GM19035 (cell line): ENCODE measurements around the gene FIGNL1.
"Not testable (repeated sequence)": the region's sequence is repeated elsewhere in the genome, so short reads cannot be mapped to it uniquely, and the experiment has no call there.

Source experiments
- ATAC-seq: cut with Tn5 transposase; IDR thresholded peaks from one replicate; pipeline ENCODE4 v1.9.1; 2021; ENCODE audit not compliant: unreplicated experiment

FIGNL1 gene

DNA sequence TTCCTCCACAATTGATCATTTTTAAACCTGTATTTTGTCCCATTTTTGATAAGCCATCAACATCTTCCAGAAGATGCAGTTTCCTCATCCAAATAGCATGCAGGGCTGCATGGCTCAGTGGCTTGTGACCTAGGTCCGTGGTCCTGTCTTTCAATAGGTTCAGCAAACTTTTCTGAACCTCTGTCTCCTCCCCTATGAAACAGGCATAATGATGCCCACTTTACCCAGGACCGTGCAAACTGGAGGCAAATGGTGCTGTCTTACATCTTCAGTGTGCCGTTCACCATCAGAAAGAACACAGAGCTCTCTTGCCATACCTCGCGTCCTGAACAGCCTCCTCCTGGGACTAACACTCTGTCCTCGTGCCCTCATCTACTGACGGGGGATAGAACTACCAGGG, 22.3 kb upstream of the FIGNL1 start:
- ATAC-seq = no peak

DNA sequence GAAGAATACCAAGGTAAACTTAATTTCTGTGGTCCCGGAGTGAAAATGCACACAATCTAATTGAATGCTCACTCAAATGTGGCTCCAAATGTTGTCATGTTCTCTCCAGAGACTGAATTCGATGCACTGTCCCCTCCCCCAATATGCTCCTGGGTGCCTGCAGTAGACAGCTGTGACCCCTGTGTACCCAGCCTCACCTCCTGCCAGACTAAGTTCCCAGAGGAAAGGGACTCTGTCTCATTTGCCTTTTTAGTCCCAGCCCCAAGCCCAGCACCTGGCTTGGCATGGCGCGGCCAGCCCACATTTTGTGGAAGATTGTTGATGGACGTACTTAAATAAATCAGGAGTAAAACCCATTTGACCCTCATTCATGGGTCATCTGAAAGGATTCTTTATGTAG, 21.8 kb upstream of the FIGNL1 start:
- ATAC-seq = no peak

DNA sequence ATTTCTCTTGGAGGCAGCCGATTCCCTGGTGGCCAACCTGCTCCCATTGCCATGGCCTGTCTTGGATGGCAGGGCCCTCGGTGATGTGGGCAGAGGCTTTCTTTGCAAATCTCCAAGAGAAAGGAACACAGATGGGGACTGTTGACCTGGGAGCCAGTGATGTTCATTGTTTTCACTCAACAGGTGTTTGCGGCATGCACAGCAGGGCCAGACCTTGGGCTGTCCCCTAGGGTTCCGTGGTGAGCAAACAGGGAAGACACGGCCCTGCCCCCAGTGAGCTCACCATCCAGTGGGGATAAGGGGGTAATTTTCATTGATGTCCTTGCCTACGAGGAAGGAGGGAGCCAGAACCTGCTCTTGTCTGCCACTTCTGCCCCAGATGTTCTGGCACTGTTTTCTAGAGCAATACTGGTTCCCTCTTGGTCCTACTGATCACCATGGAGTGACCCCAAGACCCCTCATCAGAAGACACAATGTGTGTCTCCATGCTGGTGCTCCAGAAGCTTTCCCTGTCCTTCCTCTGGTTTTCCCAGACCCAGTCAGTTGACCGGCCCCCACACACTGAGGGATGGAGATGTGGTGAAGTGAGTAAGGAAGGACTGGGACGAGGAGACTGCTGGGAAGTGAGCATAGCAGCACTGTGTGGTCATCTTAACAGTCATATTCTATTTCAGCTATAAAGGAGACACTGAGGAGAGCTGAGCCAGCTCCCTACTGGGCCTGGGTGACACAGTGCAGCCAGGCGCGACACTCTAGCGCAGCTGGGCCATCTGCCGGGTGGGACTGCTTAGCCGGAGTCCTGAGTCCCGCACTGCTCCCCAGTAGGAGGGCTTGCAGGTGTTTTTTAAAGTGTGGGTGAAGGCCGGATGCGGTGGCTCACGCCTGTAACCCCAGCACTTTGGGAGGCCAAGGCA, 20.4 kb upstream of the FIGNL1 start:
- ATAC-seq = no peak

DNA sequence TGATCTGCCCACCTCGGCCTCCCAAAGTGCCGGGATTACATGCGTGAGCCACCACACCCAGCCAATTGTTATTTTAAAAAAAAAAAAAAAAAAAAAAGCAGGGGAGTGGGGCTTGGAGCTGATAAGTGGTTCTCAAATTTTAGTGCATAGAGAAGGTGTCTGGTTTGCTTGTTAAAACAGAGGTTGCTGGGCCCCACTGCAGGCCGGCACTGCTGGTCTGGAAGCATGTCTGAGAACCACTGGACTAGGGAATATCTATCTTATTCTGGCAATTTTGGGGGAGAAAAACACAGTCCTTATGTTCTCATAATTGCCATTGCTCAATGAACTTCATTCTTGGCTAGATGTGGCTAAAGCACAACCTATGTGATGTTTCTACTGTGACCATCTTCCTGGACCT, 19.0 kb upstream of the FIGNL1 start:
- ATAC-seq = no peak

DNA sequence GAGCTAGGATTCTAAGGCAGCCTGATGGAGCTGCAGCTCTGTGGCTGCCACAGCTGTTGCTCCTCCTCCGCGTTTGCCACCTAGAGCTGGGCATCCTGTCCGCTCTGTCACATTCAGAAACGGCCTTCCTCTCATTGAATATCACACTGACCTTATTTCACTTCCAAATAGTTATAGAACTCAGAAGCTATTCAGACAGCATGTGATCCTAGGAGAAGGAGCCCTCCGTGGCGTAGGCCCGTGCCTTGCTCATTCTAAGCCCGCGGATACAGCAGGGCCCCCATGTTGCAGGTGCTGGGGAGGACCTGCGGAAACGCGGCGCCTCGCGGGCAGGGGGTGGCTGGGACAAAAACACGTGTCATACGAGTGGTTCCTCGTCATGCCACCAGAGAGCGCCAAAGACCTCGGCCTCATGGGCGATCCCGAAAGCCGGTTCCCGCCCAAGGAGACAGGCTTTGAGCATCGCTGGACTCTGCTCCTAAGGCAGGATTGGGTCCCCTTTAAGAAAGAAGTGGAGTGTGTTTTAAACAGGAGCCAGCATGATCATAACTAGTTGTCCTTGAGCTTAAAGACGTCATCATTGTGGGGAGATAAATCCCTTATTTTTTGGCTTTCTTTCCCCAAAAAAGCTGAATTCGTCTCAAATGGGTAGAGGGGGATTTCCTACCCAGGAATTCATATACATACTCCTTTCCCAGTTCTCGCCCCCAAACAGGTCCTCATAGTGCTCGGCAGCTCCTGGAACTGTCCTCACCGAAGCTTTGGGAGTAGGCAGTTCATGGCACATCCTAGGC, 17.9 kb upstream of the FIGNL1 start:
- ATAC-seq = peak; percentile 92

DNA sequence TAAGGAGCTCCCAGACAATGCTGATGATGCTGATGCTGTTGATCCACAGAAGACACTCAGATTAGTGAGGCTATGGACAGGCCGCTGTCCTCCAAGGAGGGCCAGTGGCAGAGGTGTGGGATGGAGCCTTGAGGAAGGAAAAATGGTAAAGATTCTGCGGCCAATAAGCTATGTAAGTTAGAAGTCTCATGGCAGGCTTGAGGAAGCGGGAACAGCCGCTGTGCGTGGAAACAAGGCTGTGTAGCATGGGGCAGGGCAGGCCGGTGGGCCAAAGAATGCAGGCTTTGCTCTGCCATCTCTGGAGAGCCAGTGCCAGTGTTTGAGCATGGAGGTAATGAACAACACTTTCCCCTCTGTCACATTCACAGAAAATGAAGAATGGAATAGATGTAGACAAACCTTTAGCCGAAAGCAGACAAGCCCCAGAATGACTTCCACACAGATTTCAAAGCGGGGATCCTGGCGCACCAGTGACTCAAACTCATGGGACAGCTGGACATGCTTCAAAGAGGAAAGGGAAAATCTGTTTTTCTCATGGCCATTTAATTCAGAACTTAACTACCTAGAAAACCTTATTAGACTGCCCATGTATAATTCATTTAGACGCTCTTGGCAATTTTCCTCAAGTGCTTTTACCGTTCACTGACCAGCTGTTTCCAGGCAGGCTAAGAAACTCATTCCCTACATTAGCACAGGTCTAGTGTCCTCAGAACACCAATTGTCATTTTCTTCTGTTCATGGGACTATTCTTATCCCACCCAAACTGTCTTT, 16.9 kb upstream of the FIGNL1 start:
- no peak for ATAC-seq

DNA sequence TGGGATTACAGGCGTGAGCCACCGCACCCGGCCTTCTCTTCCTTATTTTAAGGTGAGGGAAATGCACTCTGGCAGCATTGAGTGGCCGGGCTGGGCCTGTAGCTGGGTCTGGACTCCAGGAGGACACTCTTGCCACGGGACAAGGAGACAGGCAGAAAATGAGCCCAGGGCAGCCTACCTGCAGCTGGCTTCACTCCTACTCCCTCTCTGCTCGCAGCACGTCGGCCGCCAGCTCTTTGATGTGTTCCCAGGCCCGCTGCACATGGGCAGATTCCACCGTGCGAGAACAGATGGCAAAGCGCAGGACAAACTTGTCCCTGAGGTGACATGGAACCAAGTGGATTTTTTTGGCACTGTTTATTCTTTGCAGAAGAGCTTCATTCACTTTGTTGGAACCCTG, 12.9 kb upstream of the FIGNL1 start:
- ATAC-seq = no peak

DNA sequence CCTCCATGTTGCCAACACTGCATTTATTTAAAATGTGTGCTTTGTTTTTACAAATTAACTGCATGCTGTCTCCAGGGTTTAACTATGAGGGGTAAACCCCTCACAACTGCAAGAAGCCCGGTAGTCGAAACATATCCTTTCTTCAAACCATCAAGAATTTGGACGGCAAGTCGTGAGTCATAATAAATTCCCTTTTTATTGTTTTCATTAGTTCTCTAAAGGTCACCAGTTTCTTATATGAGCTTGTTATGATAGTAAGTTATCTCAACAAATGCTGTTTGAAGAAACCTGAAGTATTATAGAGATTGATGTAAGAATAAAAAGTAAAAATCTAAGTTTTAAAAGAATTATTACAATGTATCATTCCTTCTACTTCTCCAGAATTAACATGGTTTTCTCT, 12.2 kb upstream of the FIGNL1 start:
- ATAC-seq = no peak

DNA sequence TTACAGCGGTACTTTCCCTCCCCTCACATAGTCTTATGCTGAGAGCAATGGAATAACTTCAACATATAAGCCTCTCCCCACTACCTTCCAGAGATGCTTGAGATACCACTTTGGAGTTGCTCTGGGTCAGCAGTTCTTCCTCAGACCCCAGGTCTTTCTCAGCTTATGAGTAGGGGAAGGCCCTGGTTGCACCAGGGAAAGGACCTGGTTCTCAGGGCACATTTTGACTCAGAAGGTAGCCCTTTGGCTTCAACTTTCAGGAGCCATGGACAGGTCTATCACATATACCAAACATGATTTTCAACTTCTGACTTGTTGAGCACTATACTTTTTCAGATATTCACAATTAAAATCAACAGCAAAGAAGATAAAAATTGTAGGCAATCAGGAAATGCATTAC, 11.5 kb upstream of the FIGNL1 start:
- ATAC-seq = no peak

DNA sequence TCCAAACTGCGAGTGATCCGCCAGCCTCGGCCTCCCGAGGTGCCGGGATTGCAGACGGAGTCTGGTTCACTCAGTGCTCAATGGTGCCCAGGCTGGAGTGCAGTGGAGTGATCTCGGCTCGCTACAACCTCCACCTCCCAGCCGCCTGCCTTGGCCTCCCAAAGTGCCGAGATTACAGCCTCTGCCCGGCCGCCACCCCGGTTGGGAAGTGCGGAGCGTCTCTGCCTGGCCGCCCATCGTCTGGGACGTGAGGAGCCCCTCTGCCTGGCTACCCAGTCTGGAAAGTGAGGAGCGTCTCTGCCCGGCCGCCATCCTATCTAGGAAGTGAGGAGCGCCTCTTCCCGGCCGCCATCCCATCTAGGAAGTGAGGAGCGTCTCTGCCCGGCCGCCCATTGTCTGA, 9.0 kb upstream of the FIGNL1 start:
- ATAC-seq = not testable (repeated sequence)

DNA sequence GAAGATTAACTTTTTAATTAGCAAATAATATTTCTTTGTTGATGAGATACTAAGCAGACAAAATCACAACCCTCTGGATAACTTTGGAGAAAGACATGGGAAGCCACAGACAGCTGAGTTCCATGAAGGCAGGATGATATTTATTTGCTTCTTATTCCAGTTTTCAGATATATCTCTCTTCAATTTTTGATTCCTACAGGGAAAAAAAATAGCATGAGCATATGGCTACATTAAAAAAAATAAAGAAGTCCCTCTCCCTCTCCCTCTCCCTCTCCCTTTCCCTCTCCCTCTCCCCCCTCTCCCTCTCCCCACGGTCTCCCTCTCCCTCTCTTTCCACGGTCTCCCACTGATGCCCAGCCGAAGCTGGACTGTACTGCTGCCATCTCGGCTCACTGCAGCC, 8.5 kb upstream of the FIGNL1 start:
- ATAC-seq = not testable (repeated sequence)

DNA sequence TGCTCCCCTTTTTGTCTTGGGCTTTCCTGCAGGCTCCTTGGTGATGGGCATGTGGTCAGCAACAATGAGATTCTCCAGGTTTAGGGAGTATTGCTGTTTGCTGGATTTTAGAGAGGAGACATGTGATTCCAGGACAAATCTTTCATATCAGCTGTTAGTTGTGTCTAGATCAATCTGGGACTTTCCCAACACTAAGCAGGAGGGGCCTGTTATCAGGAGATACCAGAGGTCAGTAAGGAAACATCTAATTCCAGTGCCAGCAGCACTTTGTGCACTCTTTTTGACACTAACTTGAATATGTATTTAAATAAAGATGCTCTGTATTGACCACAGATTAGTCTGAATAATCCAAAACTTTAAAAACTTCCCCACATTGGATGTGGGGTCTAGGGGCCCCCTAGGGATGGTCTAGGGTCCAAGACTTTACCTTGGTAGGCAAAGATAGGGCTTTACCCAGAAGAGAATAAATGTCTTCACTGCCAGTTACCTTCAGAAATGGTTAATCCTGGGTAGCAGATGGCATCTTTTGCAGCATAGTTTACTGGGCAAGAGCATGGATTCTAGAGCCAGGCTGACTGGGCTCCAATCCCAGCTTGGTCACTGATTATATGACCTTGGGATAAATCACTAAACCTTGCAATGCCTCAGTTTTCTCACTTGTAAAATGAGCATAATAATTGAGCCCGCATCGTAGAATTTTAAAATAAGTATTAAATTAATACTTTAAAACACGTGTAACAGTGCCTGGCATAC, 6.4 kb upstream of the FIGNL1 start:
- no peak for ATAC-seq

DNA sequence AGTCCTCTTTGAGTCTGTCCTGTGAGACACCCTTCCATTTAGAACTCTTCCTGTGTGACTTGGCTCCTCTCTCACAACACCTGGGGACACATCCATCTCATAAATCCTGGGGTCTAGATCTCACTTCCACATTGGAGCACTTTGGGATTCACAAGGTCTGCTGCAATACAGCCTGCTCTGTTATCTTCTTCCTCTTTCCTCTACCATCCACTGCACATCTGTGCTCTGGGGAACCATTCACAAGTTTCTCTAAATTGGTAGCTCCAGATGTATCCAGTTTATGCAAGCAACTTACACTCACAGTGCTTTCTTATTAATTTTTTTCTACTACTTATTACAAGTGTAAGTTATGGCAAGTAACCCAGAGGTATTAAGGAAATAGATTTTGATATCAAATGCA, 5.5 kb upstream of the FIGNL1 start:
- ATAC-seq = no peak

DNA sequence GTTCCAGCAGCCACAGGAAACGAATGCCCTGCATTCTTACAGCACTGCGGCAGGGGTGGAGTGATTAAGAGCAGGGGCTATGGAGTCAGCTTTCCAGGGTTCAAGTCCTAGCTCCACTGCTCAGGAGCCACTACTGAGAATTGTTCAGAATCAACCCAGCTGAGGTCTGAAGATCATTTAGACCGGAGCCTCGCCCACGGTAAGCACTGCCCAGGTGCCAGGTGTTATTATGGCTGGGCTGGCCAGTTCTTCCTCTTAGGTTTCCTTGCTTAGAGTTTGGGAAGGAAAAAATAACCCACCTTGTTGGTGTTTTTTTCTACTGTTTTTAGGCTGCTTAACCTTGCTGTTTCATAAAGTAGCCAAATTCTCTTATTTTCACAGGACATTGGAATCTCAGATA, 4.8 kb upstream of the FIGNL1 start:
- no peak for ATAC-seq

DNA sequence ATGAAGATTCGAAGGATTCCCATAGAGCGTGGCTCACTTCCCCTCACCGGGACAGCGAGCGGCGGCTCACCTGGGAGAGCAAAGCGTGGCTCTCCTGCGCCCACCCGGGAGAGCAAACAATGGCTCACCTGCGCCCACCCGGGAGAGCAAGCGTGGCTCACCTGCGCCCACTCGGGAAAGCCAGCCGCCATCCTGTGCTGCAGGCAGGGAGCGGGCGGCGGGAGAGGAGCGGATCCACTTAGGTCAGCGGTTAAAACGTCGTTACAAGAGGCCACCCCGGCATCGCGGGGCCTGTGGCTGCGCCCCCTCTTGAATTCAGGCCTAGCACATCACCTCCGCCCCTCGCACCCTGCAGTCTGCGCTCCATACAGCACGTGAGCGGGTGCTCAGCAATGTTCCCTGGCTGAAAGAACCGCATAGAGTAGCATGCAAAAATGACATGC, 461 bp upstream of the FIGNL1 start:
- ATAC-seq = peak; percentile 25

DNA sequence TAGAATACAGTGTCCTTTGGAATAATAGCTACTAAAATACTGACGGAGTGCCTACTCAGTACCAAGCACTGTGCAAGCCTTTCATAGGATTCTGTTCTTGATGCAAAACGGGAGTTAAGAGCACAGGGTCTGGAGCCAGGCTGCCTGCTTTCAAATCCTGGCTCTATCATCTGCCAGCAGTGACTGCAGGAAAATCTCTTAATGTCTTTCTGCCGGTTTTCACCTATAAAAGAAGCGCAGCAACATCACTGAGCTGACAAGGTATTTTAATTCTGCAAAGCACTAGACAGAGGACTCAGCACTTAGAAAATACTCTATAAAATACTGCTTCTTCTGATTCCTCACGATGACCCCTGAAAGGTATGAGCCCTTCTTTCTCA, 659 bp downstream of the FIGNL1 start:
- ATAC-seq = no peak

DNA sequence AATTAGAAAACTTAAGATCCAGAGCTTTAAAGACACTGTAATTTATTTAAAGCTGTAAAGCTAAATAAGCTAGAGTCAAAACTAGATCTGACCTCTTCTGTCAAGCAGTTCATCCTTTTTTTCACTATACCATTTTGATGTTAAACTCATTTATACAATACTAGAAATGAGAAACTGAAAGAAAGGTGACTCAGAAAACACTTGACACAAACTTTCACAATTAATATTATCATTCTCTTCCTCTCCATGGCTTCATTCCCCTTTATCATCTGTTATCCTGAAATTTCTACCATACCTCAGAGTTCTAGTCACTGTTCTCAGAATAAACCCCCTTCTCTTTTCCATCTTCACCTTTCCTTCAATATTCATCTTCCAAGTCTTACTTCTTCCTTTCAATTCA, 1.3 kb downstream of the FIGNL1 start:
- peak; percentile 32 for ATAC-seq

DNA sequence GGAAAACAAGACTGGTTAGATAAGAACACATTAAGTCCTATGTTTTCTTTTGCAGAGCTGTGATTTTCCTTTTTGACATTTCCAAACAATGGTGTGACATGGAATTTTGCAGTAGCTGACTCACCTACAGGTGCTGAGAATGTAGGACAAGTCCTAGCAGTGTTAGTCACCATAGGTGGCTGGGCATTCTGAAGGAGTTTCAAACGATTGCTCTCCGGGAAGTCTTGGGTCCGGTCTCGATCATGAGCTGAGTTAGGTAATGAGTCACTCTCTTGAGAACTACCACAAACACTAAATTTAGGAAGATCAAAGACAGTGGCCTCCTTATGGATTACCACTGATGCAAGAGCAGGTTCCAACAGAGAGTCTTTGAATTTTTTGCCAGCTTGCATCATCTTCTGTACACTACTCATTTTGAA, 3.6 kb downstream of the FIGNL1 start:
- peak; percentile 26 for ATAC-seq

DNA sequence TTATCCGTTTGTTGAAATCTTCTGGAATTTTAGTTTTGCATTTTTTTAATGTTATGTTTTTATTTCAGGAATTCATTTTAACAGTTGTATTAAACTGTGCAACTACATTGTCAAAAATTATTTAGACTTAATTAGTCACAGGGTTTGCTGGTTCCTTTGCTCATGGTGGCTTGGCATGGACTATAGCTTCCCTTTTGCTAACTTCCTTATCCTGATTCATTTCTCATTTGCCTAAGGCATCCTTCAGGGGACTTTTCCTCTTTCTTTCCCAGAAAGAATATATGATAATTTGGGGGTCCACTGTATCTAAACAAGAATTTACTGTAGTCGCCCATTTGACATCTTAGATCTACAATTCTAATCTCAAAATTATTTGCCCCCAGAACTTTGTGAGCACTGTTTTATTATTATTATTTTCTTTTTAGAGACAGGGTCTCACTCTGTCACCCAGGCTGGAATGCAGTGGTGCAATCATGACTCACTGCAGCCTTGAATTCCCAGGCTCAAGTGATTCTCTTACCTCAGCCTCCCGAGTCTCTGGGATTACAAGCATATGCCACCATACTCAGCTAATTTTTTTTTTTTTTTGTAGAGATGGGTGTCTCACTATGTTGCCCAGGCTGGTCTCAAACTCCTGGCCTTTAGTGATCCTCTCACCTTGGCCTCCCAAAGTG, 13.9 kb downstream of the FIGNL1 start:
- ATAC-seq = no peak

DNA sequence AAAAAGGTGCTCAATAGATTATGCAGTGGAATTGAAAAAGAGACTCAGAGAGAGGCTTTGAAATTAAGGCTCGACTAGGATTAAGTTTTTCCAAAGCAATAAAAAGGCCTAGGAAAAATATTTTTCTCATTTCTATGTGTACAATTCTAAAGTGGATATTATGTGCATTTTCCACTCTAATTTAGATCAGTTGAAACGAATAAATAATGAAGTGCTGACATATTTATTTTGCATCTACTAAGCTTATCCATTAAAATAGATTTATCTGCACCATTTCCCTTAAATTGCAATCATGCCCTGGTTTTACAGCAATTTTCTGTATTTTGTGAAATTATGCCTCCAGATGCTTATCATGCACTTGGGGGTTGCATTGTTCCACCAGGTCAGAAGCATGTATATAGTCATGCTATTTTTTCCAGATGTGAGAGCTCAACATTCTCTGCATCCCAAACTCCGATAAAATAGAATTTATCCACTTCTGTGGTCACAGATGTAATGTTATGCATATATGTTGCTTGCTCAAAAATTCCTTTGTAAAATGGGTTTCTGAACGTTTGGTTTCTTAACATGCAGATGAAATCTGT, 18.3 kb downstream of the FIGNL1 start:
- no peak for ATAC-seq
